SKM-1 treated with dmso at 0.1 percent for 144 hours (cell line): ENCODE results near the gene DCST1.

Experiments
- DNase-seq: peaks from one replicate; lab custom pipeline; 2025; ENCODE audit not compliant: unreplicated experiment; lab: John Stamatoyannopoulos, UW

Gene DCST1

DNA sequence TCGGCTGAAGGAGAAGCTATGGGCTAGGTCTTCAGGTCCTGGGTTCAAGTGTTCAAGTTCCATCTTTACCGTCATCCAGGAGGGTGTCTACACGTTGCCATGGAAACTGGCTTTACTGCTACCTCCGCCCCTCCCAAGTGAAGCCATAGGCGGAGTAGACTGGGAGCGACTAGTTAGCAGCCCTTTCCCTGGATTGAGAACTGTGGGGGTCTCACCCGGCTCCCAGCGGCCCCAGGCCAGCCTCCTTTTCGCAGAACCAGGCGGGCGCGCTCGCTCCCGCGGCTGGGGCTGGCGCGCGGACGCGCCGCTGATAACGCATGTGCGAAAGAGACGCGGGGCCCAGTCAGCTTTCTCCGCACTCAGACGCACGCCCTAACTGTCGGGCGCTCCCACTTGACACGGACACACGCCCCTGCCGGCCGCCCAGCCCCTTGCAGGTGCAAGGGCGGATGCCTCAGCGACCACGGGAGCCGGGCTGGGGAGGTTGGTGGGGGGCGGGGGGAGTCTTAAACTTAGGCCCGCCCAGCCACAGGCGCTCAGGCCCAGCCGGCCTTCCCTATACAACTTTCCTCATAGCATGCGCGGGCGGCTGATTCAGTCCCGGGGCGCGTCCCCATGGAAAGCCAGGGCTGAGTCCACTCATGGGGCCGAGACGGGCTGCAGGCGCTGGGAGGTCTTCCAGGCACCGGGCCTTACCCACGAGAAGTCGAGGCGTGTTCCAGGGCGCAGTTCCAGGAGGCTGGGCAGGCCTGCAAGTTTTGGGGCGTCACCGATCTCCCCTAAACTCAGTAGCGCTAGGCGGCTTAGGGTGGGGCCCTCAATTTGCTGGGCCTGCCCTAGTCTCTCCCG lies 37.3 kb downstream of the DCST1 start:
- peak; percentile 56 for DNase-seq

DNA sequence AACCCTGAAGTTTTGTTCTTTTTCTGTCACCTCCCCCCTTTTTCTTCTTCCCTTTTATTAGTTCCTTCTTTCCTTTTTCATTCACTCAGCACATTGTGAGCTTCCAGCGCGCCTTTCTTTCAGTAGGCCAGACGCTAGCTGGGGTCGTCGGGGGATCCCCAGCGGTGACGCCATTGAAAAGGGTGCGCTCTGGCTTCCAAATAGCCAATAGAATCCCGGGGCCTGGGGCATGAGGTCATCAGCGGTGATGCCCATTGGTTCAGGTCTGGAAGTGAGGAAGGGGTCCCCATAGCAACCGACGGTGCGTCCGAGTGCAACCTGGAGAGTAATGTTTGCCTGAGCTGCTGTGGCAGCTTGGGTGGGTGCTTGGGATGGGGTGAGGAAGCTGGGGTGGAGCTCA lies 38.1 kb downstream of the DCST1 start:
- no peak for DNase-seq

DNA sequence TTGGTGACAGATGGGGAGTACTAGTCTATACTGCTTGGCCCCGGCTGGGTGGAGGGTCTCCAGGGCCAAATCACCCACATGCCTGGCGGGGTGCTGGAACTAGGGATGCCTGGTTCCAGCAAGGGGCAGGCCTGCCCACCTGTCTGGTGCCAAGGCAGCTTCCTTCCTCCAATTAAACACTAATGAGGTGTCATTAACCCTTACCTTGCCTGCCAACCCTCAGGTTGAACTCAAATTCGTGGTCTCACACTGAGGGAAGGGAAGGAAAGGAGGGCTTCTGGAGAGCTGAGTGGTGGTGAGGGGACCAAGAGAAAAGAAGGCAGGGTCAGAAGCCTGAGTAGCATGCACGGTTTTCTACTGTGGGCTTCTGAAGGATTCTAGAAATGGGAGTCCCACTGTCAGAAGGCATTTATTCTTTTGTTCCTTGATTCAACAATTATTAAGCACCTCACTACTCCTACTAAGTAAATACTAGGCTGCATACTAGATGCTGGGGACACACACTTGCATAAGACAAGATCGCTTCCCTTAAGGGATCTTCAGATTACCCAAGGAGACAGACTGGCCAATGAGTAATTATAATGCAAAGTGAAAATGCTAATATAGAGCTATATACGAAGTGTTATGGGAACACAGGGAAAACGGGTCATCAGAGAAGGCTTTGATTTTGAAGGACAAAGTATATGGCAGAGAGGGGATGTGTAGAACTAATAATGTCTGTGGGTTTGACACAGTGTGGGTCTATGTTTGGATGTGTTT lies 39.1 kb downstream of the DCST1 start:
- DNase-seq: no peak

DNA sequence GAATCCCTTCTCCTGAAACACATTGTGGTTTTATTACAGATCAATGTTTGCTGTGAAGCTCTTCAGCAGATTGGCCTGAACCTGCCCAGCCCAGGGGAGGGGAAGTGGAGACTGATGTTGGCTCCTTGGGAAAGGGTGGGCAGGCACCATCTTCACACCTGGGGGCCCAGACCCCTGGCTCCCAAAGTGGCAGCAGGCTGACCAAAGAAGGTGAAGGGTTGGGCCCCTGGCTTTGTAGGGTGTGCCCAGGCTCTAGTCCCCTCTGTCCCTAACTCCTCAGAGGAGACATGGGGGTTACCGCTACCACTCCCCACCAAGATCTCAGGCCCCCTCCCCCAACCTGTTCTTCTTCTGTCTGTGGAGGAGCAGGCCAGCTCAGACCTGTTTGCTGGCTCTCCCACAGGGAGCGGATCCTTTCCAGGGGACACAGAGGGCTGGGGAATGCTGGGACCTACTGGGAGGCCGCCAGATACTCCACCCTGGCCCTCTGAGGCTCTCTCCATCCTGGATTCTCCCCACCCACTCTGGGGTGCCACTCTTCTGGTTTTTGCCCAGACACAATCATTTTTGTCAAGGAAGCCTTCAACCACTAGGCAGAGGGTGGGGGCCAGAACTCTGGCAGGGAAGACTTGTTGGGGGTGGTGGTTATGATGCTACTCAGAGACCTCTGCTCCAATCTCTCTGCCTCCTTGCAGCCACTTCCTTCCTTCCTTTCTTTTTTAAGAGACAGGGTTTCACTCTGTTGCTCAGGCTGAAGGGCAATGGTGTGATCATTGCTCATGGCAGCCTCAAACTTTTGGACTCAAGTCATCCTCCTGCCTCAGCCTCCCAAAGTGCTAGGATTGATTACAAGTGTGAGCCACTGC lies 40.0 kb downstream of the DCST1 start:
- DNase-seq: no peak

DNA sequence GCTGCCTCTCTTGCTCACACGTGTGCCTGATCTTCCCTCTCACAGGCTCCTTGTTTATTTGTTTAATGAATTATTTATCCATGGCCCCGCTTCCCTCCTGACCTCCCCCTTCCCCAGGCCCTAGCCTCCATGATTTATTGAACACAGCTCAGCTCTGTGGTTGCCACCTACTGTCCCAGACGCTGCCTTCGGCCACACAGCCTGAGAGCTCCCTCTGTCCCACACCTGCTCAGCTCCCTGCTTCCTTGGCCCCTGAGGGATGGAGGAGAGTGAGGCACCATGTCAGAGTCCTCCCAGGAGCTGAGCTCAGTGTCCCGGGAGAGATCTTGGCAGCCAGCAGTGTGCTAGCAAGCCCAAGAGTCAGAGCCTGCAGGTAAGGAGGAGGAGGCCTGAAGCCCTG lies 41.9 kb downstream of the DCST1 start:
- DNase-seq: no peak

DNA sequence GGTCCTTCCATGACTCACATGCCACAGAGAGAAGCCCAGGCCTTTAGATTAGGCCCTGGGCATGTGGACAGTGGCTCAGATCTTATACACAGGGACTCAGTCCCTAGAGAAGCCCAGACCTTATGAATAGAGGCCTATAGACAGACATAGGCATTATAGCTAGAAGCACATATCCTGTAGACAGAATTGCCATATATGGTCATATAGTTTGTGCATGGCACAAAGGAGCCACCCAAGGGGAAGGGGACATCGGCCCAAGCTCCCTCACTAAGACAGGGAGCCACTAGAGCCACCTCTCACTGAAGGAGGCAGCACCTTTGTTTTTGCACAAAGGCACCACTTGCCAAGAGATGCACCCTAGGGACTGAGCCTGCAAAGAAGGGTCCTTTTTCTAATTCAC lies 42.7 kb downstream of the DCST1 start:
- no peak for DNase-seq

DNA sequence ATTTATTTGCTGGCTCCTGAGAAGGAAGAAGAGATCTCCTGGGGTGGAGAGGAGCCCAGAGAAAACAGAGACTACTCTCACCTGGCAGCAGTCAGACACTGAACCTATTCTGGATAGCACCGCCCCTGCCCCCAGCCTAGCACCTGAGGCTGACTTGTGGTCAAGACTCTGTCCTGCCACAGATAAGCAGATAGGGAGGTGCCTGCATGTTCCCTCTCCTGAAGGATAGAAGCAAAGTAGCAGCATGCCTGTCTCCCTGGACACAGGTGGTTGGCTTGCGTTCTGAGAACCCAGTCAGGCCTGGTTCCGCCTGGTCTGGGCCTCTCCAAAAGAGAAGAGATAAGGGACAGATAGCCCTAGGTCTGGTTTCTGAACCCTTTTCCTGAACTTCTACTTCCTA lies 43.7 kb downstream of the DCST1 start:
- no peak for DNase-seq

DNA sequence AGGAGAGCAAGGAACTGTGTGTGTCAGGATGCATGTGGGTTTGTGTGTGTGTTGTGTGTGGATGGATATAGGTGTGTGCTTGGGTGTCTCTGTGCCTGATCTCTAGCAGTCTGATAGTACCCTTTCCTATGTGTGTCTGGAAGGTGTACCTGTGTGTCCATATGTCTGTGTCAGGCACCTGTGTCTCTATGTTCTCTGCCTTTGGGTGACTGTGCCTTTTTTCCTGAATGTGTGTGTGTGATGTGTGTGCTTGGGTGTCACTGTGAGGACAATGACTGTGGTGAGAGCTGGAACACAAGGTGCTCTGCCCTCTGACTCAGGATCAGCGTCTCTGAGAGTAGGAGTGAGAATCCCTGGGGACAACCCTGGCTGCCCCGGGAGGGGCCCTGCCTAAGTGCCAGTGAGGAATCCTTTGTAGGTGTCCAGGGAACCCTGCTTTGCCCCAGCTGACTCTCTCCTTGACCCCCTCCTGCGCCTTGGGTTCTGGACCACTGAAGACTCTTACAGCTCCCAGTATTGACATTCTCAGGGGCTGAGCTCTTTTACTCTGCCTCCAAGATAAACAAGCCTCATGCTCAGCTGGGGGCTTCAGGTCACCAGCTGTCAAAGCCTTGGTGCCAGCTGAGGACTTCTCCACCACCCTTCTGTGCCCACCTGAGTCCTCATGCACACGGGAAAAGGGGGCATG lies 44.3 kb downstream of the DCST1 start:
- DNase-seq: no peak

DNA sequence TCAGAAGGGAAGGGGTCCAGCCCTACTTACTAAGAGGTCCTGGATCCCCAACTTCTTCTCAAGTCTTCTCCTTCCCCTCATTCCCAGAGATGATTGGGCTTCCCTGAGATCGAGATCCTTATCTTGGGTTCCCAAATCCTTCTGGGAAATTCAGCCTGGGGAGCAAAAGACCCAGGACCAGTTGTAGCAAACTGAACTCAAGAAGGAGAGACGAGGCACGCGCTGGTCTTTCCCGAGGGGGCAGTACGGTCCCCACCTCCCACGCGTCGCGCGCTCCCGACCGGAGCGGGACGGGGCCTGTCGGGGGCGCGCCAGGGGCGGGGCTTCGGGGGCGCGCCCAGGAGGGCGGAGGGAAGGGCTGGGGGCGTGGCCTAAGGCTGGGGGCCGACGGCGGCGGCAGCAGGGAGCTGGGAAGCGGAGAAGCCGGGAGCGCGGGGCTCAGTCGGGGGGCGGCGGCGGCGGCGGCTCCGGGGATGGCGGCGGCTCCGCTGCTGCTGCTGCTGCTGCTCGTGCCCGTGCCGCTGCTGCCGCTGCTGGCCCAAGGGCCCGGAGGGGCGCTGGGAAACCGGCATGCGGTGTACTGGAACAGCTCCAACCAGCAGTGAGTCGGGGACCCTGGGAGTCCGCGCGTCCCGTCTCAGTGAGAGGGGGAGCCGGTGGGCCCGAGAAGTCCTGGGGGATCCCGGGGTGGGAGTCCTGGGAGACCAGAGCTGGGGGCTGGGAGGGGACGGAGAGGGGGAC lies 45.0 kb downstream of the DCST1 start, which contains the start of gene EFNA3:
Gene EFNA3, plus strand, starts transcription at position 369 of the 741 bp plus-strand sequence. Its CDS starts 105 bp downstream, at position 474.
- peak; percentile 56 for DNase-seq

DNA sequence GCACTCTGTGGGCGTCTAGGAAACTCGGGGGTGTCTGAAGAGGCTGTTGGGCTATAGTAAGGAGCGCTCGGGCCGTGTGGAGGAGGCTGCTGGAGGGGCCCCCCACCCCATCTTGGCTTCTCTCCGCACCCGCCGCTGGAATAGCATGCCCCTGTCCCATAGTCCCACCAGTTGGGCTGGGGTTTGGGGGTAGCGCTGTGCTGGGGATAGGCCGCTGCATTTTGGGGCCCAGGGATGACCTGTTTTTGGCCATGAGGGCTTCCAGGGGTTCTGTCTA lies 45.5 kb downstream of the DCST1 start:
- DNase-seq: no peak

DNA sequence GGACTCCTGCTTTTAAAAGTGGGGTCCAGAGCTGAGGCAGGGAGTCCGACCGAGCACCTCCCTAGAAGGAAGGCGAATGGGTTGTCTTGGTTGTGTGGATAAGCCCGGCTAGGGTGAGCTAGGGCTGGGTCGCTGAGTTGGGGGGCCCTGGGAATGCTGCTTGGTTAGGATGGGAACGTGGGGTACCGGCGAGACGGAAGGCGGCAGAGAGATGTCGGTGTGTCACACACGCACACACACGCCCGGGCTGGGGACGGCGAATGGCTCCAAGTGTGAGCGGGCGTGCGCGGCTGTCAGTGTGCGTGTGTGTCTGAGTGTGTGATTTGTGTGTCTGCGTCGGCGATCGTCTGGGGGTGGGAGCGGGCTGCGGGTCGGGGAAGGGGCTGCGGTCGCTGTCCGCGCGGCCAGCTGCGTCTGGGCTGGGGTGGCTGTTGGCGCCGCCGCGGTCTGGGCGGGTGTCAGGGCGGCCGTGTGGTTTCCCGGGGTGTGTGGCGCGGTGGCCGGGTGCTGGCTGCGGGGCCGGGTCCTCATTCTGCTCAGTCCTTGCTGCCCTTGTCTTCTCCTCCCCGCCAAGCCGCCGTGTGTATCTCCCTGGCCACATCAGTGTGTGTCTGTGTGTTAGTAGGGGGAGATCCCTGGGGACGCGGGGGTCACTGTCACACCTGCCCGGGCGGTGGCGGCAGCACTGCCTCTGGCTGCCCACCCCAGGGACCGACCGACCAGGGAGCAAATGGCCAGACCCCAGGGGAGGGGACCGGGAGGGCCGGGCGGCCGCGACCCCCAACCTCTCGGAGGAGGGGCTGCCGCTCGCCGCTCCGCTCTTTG lies 46.1 kb downstream of the DCST1 start:
- DNase-seq: no peak

DNA sequence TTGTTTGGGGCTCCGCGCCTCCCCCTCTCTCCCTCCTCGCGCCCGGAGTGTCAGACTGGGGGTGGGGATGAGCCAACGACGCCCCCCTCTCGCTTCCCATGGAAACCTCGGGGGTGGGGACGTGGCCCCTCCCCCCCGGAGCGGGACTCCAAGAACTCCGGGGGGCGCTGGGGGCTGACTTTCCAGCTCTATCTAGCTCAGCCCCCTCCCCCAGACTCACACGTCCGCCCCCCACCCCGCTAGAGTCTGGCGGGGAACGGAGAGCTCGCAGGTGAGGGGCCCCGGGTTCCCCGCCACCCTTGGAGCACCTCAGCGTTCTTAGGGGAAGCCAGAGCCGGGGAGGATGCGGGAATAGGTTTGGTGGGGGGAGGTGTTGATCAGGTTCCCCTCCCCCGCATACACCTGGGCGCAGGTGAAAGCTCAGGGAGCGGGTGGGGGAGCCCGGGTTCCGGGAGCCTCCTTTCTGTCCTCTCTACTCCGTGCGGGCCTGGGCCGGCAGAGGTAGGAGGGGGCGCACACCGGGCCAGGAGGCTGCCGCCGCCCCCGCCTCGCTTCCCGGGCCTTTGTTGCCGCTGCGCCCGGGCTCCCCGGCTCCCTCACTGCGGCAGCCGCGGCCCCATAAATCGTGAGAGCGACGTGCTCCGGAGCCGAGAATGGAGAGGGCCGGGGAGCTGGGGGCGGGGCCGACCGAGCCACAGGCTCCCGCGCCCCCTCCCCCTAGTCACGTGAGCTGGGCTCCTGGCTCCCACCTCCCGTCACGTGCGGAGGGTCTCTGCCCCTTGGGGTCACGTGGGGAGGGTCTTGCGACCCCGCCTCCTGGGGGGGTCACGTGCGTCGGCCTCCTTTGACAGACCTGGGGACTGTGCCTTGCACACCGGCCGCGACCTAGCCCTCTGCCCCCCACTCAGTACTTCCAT lies 46.9 kb downstream of the DCST1 start:
- DNase-seq: no peak

DNA sequence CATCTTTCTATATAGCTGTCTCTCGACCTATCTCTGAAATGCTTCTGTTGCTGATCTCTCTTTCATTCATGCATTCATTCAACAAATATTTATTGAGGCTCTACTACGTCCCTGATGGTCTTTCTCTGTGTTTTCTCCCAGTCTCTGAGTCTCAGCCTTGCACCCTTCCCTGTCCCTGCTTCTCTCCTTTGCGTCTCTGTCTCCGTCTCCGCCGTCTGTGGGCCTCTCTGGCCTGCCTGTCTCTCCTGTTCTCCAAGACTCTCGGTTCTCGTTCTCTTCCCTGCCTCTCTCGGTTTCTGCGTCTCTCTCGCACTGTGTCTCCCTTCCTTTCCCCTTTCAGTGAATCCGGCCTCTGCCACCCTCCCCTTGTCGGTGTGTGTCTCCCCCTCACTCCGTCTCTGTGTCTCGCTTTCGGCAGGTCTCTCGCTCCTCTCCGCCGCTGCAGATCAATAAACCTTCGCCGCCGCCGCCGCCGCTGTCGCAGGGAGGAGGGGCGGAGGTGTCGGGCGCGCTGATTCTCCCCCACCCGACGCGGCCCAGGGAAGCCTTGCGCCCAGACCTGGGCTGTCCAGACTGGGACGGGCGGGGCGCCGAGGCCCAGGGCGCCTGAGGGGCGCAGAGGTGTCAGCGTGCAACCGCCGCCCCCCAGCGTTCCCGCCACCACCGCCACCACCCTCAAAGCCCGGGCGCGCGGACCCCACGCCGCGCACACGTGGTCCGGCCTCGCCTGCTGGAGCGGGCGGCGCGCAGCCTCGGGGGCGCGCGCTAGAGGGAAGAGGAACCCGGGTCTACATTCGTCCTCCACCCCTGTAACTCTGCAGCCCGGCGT lies 48.1 kb downstream of the DCST1 start:
- no peak for DNase-seq

DNA sequence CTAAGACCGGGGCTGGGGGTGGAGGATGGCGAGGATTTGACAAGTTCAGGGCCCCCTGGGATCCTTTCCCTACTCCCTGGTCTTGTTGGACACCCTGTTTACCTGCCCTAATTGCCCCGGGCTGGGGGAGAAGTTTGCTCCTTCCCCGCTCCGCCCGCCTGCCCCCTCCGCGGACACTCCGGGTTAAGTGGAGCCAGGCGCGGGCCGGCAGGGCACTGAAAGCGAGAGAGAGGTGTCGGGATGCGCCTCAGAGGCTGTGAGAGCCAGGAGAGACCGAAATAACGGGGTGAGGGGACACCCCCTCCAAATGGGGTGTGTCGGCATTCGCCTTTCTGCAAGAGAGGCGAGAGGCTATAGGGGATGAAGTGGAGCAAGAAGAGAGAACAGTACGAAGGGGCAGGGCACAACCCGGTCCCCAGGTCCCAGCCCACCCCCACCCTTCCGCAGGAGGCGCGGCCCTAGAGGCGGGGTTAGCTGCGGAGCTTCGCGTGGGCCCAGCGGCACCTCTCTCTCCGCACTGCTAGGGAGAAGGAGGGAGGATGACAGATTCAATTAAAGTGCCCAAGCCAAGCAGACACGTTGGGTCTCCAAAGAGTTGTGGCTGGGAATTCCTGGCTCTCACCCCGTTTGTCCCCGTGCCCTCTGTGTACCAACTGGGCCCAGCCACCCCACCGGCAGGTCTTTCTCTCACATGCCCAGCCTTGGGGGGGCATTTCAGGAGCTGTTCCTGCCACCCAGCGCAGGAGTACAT lies 48.9 kb downstream of the DCST1 start:
- DNase-seq: no peak

DNA sequence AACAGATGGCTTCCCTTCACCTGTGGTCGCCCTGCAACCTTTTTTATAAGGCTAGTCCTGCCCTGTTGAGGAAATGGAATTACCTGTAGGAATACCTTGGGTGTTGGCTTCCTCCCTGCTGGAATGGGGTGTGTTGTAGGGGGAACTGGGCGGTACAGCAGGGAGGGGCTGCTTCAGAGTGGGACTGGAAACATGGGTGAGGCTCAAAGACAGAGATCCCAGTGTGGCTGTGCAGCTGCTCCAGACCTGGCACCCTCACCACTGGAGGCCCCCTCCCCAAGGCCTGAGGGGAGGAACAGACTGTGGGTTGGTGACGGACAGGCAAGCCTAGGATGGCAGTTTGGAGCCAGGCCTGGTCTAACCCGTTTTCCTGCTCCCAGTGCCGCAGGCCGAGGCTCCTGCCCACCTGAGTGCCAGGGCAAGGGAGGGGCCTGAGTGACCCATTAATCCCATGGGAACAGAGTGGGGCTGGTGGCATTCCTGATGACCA lies 49.5 kb downstream of the DCST1 start:
- DNase-seq: no peak

DNA sequence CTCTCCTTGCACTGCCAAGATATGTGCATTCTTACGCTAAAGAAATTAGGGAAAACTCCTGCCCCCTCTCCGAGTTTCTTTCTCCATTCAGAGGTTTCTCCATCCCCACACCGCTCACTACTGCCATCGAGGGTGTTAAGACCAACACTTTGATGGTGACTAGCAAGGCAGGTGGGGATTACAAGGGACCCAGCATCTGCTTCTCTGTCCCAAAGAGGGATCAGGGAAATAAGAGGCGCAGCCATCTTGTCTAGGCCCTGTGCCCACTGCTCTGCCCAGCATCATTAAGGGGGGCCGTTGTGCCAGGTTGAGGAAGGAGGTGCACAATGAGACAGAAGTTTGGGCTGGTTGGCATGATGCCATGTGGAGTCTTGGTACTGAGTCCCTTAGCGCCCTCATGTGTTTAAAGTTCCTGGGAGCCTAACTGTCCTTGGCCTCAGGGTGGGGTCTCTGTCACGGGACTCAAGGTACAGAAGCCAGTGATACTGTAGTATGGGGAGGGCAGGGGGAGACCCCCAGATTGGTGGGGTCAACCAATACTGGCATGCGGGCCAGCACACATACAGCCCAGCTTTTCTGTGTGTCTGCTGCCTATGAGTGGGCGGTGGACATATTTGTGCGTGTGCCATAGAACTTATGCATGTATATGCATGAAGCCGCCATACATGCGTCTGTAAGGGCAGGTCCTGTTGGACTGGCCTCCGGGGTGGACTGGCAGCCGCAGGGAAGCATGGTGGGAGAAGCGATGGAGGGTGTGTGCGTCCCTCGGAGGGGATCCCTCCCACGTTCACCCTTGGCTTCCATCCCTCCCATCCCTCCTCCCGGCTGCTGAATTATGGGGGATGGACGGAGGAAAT lies 50.5 kb downstream of the DCST1 start:
- peak; percentile 60 for DNase-seq
